Left lung (tissue), 10 donors: ENCODE data around the gene ATP1A4. TPM values are rescaled to one million over a fixed set of nuclear protein-coding genes. Genes with fewer than 3 reads are reported as not detected.

Experiments
- ATAC-seq: fragments of 200-7000 bp; cut with Tn5 transposase; one replicate; pipeline ENCODE4 v1.9.1; 2020; ENCODE audit warnings: moderate library complexity
- DNase-seq, 4 donors: peaks; one replicate each; pipeline ENCODE4 v3.0.0-alpha.2; 2013 to 2020
- H3K27ac ChIP-seq, 2 donors: fragments of 200-600 bp; sonication (generic) in 1 of 2; one replicate each; pipeline versions ENCODE4 v1.5.0 to v1.8.0; 2020 to 2021
- H3K27me3 ChIP-seq, 2 donors: fragments of 200-600 bp; sonication (generic) in 1 of 2; one replicate each; pipeline versions ENCODE4 v1.5.0 to v1.8.0; 2020 to 2021
- H3K36me3 ChIP-seq, 2 donors: fragments of 200-600 bp; sonication (generic) in 1 of 2; one replicate each; pipeline versions ENCODE4 v1.5.0 to v1.8.0; 2020 to 2021
- H3K4me1 ChIP-seq, 2 donors: fragments of 200-600 bp; one replicate each; pipeline ENCODE4 v1.8.0; 2021
- H3K4me3 ChIP-seq, 2 donors: fragments of 200-600 bp; sonication (generic) in 1 of 2; one replicate each; pipeline versions ENCODE4 v1.5.0 to v1.8.0; 2020 to 2021; ENCODE audit warnings: mild to moderate bottlenecking in 1 of 2
- H3K9me3 ChIP-seq, 2 donors: fragments of 200-600 bp; sonication (generic) in 1 of 2; one replicate each; pipeline versions ENCODE4 v1.5.0 to v1.8.0; 2020 to 2021
- intact Hi-C, 2 donors: fragments of 100-400 bp; cut with DNase I; formaldehyde crosslinking; loops; one replicate each; pipeline versions ENCODE4 v1.11.2 to v1.14.2; 2022
- polyA plus RNA-seq, 6 donors: library from polyadenylated mRNA; unstranded; fragments of 120-200 nt; gene quantifications; one replicate each; pipeline ENCODE4 v1.2.1, GENCODE V29; 2013; ENCODE audit not compliant: insufficient read length in 6 of 6
- total RNA-seq, 2 donors: library from RNA; stranded (reverse); fragmentation: NEBNext Ultra II Directional; extraction: Animal tissue kit (Norgen Biotek cat#: 25700); gene quantifications; one replicate each; pipeline ENCODE4 v1.2.1, GENCODE V29; 2021
- TF ChIP-seq, protein P1 (sequence below), 2 donors: fragments of 200-600 bp; sonication (generic) in 1 of 2; IDR thresholded peaks; one replicate each; pipeline versions ENCODE4 v1.5.0 to v1.8.0; 2021; ENCODE audit warnings: antibody characterized with exemption in 2 of 2
- donor health status: DM: no; HTN: yes; CAD: no.
- donor health status: DM: no; HTN: no; CAD: no.

The ATP1A4 gene
- total and polyA plus RNA-seq, 8 donors, result 0.10 to 0.26 (median 0.17) TPM; not detected in 2

DNA sequence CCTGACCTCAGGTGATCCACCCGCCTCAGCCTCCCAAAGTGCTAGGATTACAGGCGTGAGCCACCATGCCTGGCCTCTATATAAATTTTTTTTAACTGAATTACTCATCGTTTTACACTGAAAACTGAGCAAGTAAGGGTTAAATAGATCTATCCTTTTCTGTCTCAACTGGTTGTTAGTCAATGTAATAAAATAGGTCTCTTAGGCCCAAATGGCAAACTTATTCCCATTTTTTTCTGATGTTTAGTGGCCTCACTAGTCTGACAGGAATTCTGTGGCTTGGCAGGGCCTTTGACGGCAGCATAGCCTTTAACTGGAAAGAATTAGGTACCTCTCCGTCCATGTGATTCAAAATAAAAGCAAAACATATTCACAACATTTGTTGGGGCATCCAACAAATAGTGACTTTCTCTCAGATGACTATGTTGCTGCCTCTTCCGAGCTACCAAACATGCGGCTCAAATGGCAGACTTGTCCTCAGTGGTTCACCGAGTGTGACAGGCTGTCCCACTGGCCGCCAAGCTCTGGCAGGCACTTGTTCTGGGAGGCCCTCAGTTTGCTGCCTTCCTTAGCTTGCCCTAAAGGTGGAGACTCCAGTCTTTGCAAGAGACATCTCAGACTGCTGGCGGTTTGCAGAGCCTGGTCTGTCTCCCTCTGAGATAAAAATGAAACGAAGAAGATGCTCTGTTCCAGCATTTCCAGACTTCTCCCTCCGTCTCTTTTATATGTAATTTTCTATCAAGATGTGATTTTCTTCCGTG is 17.4 kb downstream of the ATP1A4 start:
- no peak for DNase-seq
- intact Hi-C loops, result no loop called here
- ATAC-seq, result no peak
- TF ChIP-seq, protein P1, sequence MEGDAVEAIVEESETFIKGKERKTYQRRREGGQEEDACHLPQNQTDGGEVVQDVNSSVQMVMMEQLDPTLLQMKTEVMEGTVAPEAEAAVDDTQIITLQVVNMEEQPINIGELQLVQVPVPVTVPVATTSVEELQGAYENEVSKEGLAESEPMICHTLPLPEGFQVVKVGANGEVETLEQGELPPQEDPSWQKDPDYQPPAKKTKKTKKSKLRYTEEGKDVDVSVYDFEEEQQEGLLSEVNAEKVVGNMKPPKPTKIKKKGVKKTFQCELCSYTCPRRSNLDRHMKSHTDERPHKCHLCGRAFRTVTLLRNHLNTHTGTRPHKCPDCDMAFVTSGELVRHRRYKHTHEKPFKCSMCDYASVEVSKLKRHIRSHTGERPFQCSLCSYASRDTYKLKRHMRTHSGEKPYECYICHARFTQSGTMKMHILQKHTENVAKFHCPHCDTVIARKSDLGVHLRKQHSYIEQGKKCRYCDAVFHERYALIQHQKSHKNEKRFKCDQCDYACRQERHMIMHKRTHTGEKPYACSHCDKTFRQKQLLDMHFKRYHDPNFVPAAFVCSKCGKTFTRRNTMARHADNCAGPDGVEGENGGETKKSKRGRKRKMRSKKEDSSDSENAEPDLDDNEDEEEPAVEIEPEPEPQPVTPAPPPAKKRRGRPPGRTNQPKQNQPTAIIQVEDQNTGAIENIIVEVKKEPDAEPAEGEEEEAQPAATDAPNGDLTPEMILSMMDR (IDR thresholded peaks at IDR 0.05), result no peak
- Histone ChIP-seq H3K27me3 (peaks cover 0 to 6% of the 10 kb centered on the region in 2 donors), H3K27ac (no peak overlapping the region), H3K9me3 (no peaks in the 10 kb centered on the region), H3K4me3 (no peak overlapping the region), H3K4me1 (peaks cover 0 to 9% of the 10 kb centered on the region in 2 donors), H3K36me3 (no peaks in the 10 kb centered on the region)

DNA sequence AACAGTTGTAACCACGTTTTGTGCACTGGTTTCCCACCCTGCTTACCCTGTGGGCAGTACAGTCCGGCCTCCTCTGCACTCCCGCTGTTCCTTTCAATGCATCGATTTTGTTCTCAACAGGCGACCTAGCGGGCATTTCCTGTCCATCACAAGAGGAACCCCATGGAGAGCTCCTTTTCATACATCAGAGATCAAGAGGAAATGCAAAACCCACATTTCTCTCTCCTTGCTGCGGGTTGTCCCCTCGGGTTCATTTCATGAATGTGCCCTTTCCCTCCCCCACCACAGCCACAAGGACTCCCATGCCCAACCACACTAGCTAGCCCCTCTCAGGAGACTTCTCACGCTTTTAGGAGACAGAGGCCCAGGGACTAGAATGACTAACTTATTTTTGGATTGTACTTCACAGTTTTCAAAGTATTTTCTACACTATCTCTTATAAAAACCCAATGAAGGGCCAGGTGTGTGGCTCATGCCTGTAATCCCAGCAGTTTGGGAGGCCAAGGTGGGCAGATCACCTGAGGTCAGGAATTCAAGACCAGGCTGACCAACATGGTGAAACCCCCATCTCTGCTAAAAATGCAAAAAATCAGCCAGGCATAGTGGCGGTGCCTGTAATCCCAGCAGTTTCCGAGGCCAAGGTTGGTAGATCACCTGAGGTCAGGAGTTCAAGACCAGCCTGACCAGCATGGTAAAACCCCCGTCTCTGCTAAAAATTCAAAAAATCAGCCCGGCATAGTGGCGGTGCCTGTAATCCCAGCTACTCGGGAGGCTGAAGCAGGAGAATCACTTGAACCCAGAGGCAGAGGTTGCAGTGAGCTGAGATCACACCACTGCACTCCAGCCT is 18.4 kb downstream of the ATP1A4 start:
- H3K4me3 ChIP-seq, result no peak overlapping the region
- peaks cover 0 to 9% of the 10 kb centered on the region in 2 donors for H3K4me1 ChIP-seq
- no peak overlapping the region for H3K27ac ChIP-seq
- intact Hi-C loops, result no loop called here
- no peak for DNase-seq
- H3K36me3 ChIP-seq, result no peaks in the 10 kb centered on the region
- peaks cover 0 to 6% of the 10 kb centered on the region in 2 donors for H3K27me3 ChIP-seq
- TF ChIP-seq, protein P1 (IDR thresholded peaks at IDR 0.05), result no peak
- no peaks in the 10 kb centered on the region for H3K9me3 ChIP-seq
- no peak for ATAC-seq

DNA sequence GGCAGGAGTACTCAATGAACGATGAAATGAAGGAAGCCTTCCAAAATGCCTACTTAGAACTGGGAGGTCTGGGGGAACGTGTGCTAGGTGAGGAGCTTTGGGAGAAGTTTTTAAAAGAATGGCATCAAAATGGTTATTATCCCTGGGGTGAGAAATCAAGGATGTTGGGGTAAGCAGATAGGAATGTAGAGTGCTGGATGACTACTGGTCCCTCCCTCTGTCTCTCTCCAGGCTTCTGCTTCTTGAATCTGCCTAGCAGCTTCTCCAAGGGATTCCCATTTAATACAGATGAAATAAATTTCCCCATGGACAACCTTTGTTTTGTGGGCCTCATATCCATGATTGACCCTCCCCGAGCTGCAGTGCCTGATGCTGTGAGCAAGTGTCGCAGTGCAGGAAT is 20.0 kb downstream of the ATP1A4 start:
- ATAC-seq, result no peak
- no peak overlapping the region for H3K4me3 ChIP-seq
- intact Hi-C loops, result no loop called here
- no peaks in the 10 kb centered on the region for H3K36me3 ChIP-seq
- TF ChIP-seq, protein P1 (IDR thresholded peaks at IDR 0.05), result no peak
- H3K27ac ChIP-seq, result no peak overlapping the region
- peaks cover 0 to 4% of the 10 kb centered on the region in 2 donors for H3K4me1 ChIP-seq
- no peaks in the 10 kb centered on the region for H3K9me3 ChIP-seq
- H3K27me3 ChIP-seq, result peaks cover 0 to 6% of the 10 kb centered on the region in 2 donors
- DNase-seq, result no peak

DNA sequence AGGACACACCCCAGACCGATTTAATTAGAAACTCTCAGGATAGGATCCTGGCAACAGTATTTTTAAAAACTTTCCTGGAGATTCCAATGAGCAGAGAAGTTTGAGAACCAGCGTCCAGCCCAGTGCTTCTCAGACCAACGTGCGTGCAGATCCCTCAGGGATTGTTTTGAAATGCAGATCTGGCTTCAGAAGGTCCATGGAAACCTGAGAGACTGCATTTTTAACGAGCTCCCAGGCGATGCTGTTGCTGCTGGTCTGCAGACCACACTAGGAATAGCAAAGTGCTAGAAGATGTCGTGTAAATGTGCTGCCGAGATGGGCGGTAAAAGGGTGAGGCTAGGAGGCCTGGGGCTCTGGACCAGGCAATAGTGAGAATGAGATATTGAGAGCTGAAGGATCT is 20.6 kb downstream of the ATP1A4 start:
- H3K4me3 ChIP-seq, result no peak overlapping the region
- H3K27me3 ChIP-seq, result peaks cover 0 to 4% of the 10 kb centered on the region in 2 donors
- ATAC-seq (no peak), DNase-seq (no peak)
- no peak overlapping the region for H3K27ac ChIP-seq
- no peaks in the 10 kb centered on the region for H3K9me3 ChIP-seq
- TF ChIP-seq, protein P1 (IDR thresholded peaks at IDR 0.05), result no peak
- intact Hi-C loops, result no loop called here
- no peaks in the 10 kb centered on the region for H3K36me3 ChIP-seq
- H3K4me1 ChIP-seq, result no peaks in the 10 kb centered on the region

DNA sequence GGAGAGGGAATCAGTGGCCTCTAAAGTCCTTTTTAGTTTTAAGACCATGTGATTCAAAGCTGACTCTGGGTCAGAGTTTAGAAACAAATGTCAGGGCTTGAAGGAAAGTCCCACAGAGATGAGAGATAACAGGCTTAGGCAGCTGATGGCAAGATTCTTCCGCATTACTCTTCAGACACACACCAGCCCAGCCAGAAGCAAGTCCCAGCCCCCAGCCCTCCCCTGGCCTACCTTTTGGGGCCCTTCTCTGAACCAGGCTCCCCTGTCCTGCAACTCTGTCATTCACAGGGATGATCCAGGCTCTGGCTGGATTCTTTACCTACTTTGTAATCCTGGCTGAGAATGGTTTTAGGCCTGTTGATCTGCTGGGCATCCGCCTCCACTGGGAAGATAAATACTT is 25.8 kb downstream of the ATP1A4 start:
- Histone ChIP-seq H3K9me3 (no peaks in the 10 kb centered on the region), H3K27ac (no peak overlapping the region), H3K4me1 (no peaks in the 10 kb centered on the region), H3K4me3 (no peak overlapping the region), H3K36me3 (no peaks in the 10 kb centered on the region), H3K27me3 (no peaks in the 10 kb centered on the region)
- TF ChIP-seq, protein P1 (IDR thresholded peaks at IDR 0.05), result no peak
- ATAC-seq (no peak), DNase-seq (no peak)
- intact Hi-C loops, result no loop called here
